Esophagus squamous epithelium (tissue), 4 donors: Measurements from ENCODE around the gene CTSW.

Source experiments
- CTCF ChIP-seq, 6 experiments: fragments of 450-650 bp in 4 of 6; fragments of 200-600 bp in 2 of 6; sonication (generic) in 2 of 6; IDR thresholded peaks; one replicate each; pipeline ENCODE4 v1.5.1; 2016 to 2019; ENCODE audit warnings: antibody characterized with exemption in 6 of 6, mild to moderate bottlenecking in 4 of 6, moderate library complexity in 4 of 6
- POLR2A ChIP-seq, 4 donors: fragments of 450-650 bp; IDR thresholded peaks; one replicate each; pipeline ENCODE4 v1.6.1; 2017; ENCODE audit warnings: antibody characterized with exemption in 4 of 4, mild to moderate bottlenecking in 4 of 4, moderate library complexity in 3 of 4

- TF ChIP-seq POLR2A (IDR thresholded peaks at IDR 0.05) (no peak), CTCF (IDR thresholded peaks at IDR 0.05) (no peak)
Observed at GRCh38 chr11:65912845-65913244, 33.2 kb downstream of the CTSW start.
